Smooth muscle cell (in vitro differentiated cells): ENCODE results near the gene PRSS3. TPM values are rescaled to one million over a fixed set of nuclear protein-coding genes. Genes with fewer than 3 reads are reported as not detected.
A peak's percentile ranks its signal among the peaks of the same experiment; 100 is the strongest.
"Not testable (repeated sequence)": the region's sequence is repeated elsewhere in the genome, so short reads cannot be mapped to it uniquely, and the experiment has no call there.

Source experiments
- DNase-seq: peaks from one replicate; lab custom pipeline; 2025; ENCODE audit not compliant: unreplicated experiment; lab: John Stamatoyannopoulos, UW
- H2AFZ ChIP-seq: fragments of 200-600 bp; sonication (generic); 2 replicates; pipeline ENCODE4 v1.6.0; 2016; ENCODE audit warnings: antibody characterized with exemption, low read depth, mild to moderate bottlenecking
- H3F3A ChIP-seq: fragments of 200-600 bp; sonication (generic); 2 replicates; pipeline ENCODE4 v1.6.0; 2017; ENCODE audit warnings: antibody characterized with exemption, low read depth
- H3K27ac ChIP-seq: fragments of 200-600 bp; sonication (generic); 2 replicates; pipeline ENCODE4 v1.5.1; 2016; ENCODE audit warnings: low read depth, mild to moderate bottlenecking
- H3K27me3 ChIP-seq: fragments of 200-600 bp; sonication (generic); 2 replicates; pipeline ENCODE4 v1.6.1; 2016; ENCODE audit warnings: low read depth, mild to moderate bottlenecking
- H3K36me3 ChIP-seq: fragments of 200-600 bp; sonication (generic); 2 replicates; pipeline ENCODE4 v1.5.1; 2016; ENCODE audit warnings: low read depth
- H3K4me1 ChIP-seq: fragments of 200-600 bp; sonication (generic); 2 replicates; pipeline ENCODE4 v1.5.1; 2016; ENCODE audit warnings: low read depth
- H3K4me2 ChIP-seq: fragments of 200-600 bp; sonication (generic); 2 replicates; pipeline ENCODE4 v1.6.0; 2016; ENCODE audit warnings: mild to moderate bottlenecking
- H3K4me3 ChIP-seq: fragments of 200-600 bp; sonication (generic); 2 replicates; pipeline ENCODE4 v1.5.1; 2016; ENCODE audit warnings: mild to moderate bottlenecking
- H3K79me2 ChIP-seq: fragments of 200-600 bp; sonication (generic); 2 replicates; pipeline ENCODE4 v1.6.0; 2016; ENCODE audit warnings: low read depth, mild to moderate bottlenecking
- H3K9ac ChIP-seq: fragments of 200-600 bp; sonication (generic); 2 replicates; pipeline ENCODE4 v1.6.0; 2016; ENCODE audit warnings: low read depth
- H3K9me3 ChIP-seq: fragments of 200-600 bp; sonication (generic); replicated peaks from 2 replicates; pipeline ENCODE4 v1.5.1; 2016; ENCODE audit warnings: low read depth
- H4K20me1 ChIP-seq: fragments of 200-600 bp; sonication (generic); 2 replicates; pipeline ENCODE4 v1.6.0; 2016; ENCODE audit warnings: low read depth
- CTCF ChIP-seq: fragments of 200-600 bp; sonication (generic); IDR thresholded peaks from 2 replicates; pipeline ENCODE4 v1.5.1; 2017; ENCODE audit warnings: borderline replicate concordance, mild to moderate bottlenecking, antibody characterized with exemption; ENCODE audit not compliant: insufficient read depth, poor library complexity, severe bottlenecking
- WGBS: methylation state at CpG from one replicate; pipeline ENCODE4 v1.1.7; 2016; ENCODE audit warnings: low lambda C conversion rate; 5-methylcytosine and 5-hydroxymethylcytosine counted together
- polyA plus RNA-seq: library from polyadenylated mRNA; unstranded; fragments of >200 nt; fragmentation: Nextera tagmentation; extraction: Ambion mirVana; gene quantifications from 2 replicates; pipeline ENCODE4 v1.2.1, GENCODE V29; 2016
- total RNA-seq: library from RNA; depleted of rRNA; stranded (reverse); fragments of >200 nt; gene quantifications from 2 replicates; pipeline ENCODE4 v1.2.3, GENCODE V29; 2014

Gene PRSS3
- total and polyA plus RNA-seq, 2 experiments from 2014 or later, result not detected

GRCh38 chr9:33782395-33783152 lies 12.8 kb upstream of the PRSS3 start:
- Histone ChIP-seq H3K79me2 (no peaks in the 10 kb centered on the region), H3K4me2 (peak overlapping the region; percentile 24), H3F3A (no peaks in the 10 kb centered on the region), H3K36me3 (no peaks in the 10 kb centered on the region), H3K9me3 (no peaks in the 10 kb centered on the region), H3K9ac (no peak overlapping the region), H2AFZ (no peak overlapping the region), H3K4me1 (no peaks in the 10 kb centered on the region), H3K27ac (no peak overlapping the region), H3K27me3 (peaks cover 5% of the 10 kb centered on the region), H4K20me1 (no peaks in the 10 kb centered on the region), H3K4me3 (no peak overlapping the region)
- WGBS, result 55% methylated on average over 4 of the region's 4 CpGs
- no peak for TF ChIP-seq CTCF
- no peak for DNase-seq

- Histone ChIP-seq H3K4me2 (no peak overlapping the region), H3K9ac (no peak overlapping the region), H3K27me3 (peaks cover 5% of the 10 kb centered on the region), H3K27ac (no peak overlapping the region), H2AFZ (no peak overlapping the region), H3K4me3 (no peak overlapping the region), H3F3A (no peaks in the 10 kb centered on the region), H3K4me1 (no peaks in the 10 kb centered on the region), H3K36me3 (no peaks in the 10 kb centered on the region), H4K20me1 (no peaks in the 10 kb centered on the region), H3K9me3 (no peaks in the 10 kb centered on the region), H3K79me2 (no peaks in the 10 kb centered on the region)
- 87% methylated on average over 5 of the region's 5 CpGs for WGBS
- peak; percentile 16 for TF ChIP-seq CTCF
- DNase-seq, result no peak
These were observed 9.4 kb upstream of the PRSS3 start for GRCh38 chr9:33785914-33786313.

GRCh38 chr9:33786681-33787080 lies 8.7 kb upstream of the PRSS3 start:
- Histone ChIP-seq H4K20me1 (no peaks in the 10 kb centered on the region), H3K4me2 (no peak overlapping the region), H3K79me2 (no peaks in the 10 kb centered on the region), H3K9me3 (no peaks in the 10 kb centered on the region), H3K27me3 (peaks cover 5% of the 10 kb centered on the region), H2AFZ (no peak overlapping the region), H3K36me3 (no peaks in the 10 kb centered on the region), H3K27ac (no peak overlapping the region), H3K4me3 (no peak overlapping the region), H3K9ac (no peak overlapping the region), H3K4me1 (no peaks in the 10 kb centered on the region), H3F3A (no peaks in the 10 kb centered on the region)
- TF ChIP-seq CTCF, result no peak
- WGBS, result 90% methylated on average over 2 of the region's 2 CpGs
- no peak for DNase-seq

- Histone ChIP-seq H3K9ac (no peak overlapping the region), H3K9me3 (no peaks in the 10 kb centered on the region), H3K27me3 (peaks cover 5% of the 10 kb centered on the region), H3K4me3 (no peak overlapping the region), H3K4me2 (no peak overlapping the region), H3K79me2 (no peaks in the 10 kb centered on the region), H3K27ac (no peak overlapping the region), H2AFZ (no peak overlapping the region), H3K36me3 (no peaks in the 10 kb centered on the region), H4K20me1 (no peaks in the 10 kb centered on the region), H3F3A (no peaks in the 10 kb centered on the region), H3K4me1 (no peaks in the 10 kb centered on the region)
- DNase-seq, result no peak
- 25% methylated on average over 1 of the region's 1 CpG for WGBS
- no peak for TF ChIP-seq CTCF
These were observed 7.5 kb upstream of the PRSS3 start for GRCh38 chr9:33787839-33788238.

- WGBS, result 86% methylated on average over 2 of the region's 2 CpGs
These were observed 5.9 kb upstream of the PRSS3 start for GRCh38 chr9:33789429-33789828.

More at GRCh38 chr9:33789429-33789828, 5.9 kb upstream of the PRSS3 start:
- H3K4me3 ChIP-seq, H3K4me1 ChIP-seq, H3K4me2 ChIP-seq, H3K9me3 ChIP-seq, H4K20me1 ChIP-seq, H3K9ac ChIP-seq, H3K27me3 ChIP-seq, H3F3A ChIP-seq, H2AFZ ChIP-seq, H3K27ac ChIP-seq, H3K79me2 ChIP-seq, DNase-seq, H3K36me3 ChIP-seq: not testable (repeated sequence)
